ENCODE results near the gene CCPG1. TPM values are rescaled to one million over a fixed set of nuclear protein-coding genes. Genes with fewer than 3 reads are reported as not detected.

CCPG1 gene
- total RNA-seq, 1 donor from 2014 or later: 218 TPM

GRCh38 chr15:55358471-55358870 is 49.7 kb downstream of the CCPG1 start:
- H3K4me3 Mint-ChIP-seq (ENCODE audit: unreplicated experiment): no peak overlapping the region
- no peak for DNase-seq (ENCODE audit: low spot score)
- TF ChIP-seq CTCF (IDR thresholded peaks at IDR 0.05): no peak
- peaks cover 12% of the 10 kb centered on the region for H3K4me1 Mint-ChIP-seq (ENCODE audit: low read depth)
- no peaks in the 10 kb centered on the region for H3K9me3 Mint-ChIP-seq (ENCODE audit: low read depth)
- H3K27ac Mint-ChIP-seq (ENCODE audit: unreplicated experiment): no peak overlapping the region
- no peaks in the 10 kb centered on the region for H3K27me3 Mint-ChIP-seq (ENCODE audit: low read depth)
- peaks cover 29% of the 10 kb centered on the region for H3K36me3 Mint-ChIP-seq (ENCODE audit: low read depth)

- Mint-ChIP-seq H3K36me3 (ENCODE audit: low read depth) (peaks cover 28% of the 10 kb centered on the region), H3K27ac (ENCODE audit: unreplicated experiment) (peak overlapping the region; percentile 1), H3K4me3 (ENCODE audit: unreplicated experiment) (no peak overlapping the region), H3K27me3 (ENCODE audit: low read depth) (no peaks in the 10 kb centered on the region), H3K4me1 (ENCODE audit: low read depth) (peaks cover 12% of the 10 kb centered on the region), H3K9me3 (ENCODE audit: low read depth) (no peaks in the 10 kb centered on the region)
- no peak for DNase-seq (ENCODE audit: low spot score)
- TF ChIP-seq CTCF (IDR thresholded peaks at IDR 0.05): no peak
Measured at GRCh38 chr15:55357774-55358173, 50.4 kb downstream of the CCPG1 start.

GRCh38 chr15:55356985-55357585 is 51.1 kb downstream of the CCPG1 start:
- no peaks in the 10 kb centered on the region for H3K27me3 Mint-ChIP-seq (ENCODE audit: low read depth)
- H3K27ac Mint-ChIP-seq (ENCODE audit: unreplicated experiment): no peak overlapping the region
- no peak for DNase-seq (ENCODE audit: low spot score)
- no peak for TF ChIP-seq CTCF (IDR thresholded peaks at IDR 0.05)
- H3K4me1 Mint-ChIP-seq (ENCODE audit: low read depth): peaks cover 12% of the 10 kb centered on the region
- H3K4me3 Mint-ChIP-seq (ENCODE audit: unreplicated experiment): no peak overlapping the region
- peaks cover 24% of the 10 kb centered on the region for H3K36me3 Mint-ChIP-seq (ENCODE audit: low read depth)
- H3K9me3 Mint-ChIP-seq (ENCODE audit: low read depth): no peaks in the 10 kb centered on the region

- no peak for TF ChIP-seq CTCF (IDR thresholded peaks at IDR 0.05)
- no peaks in the 10 kb centered on the region for H3K27me3 Mint-ChIP-seq (ENCODE audit: low read depth)
- H3K36me3 Mint-ChIP-seq (ENCODE audit: low read depth): peaks cover 16% of the 10 kb centered on the region
- no peak overlapping the region for H3K4me3 Mint-ChIP-seq (ENCODE audit: unreplicated experiment)
- no peak overlapping the region for H3K27ac Mint-ChIP-seq (ENCODE audit: unreplicated experiment)
- H3K9me3 Mint-ChIP-seq (ENCODE audit: low read depth): no peaks in the 10 kb centered on the region
- no peaks in the 10 kb centered on the region for H3K4me1 Mint-ChIP-seq (ENCODE audit: low read depth)
- DNase-seq (ENCODE audit: low spot score): no peak
Measured at GRCh38 chr15:55353025-55353424, 55.1 kb downstream of the CCPG1 start.

GRCh38 chr15:55349282-55349681 is 58.9 kb downstream of the CCPG1 start:
- Mint-ChIP-seq H3K27me3 (ENCODE audit: low read depth) (no peaks in the 10 kb centered on the region), H3K4me3 (ENCODE audit: unreplicated experiment) (no peak overlapping the region), H3K27ac (ENCODE audit: unreplicated experiment) (no peak overlapping the region), H3K4me1 (ENCODE audit: low read depth) (peaks cover 7% of the 10 kb centered on the region), H3K9me3 (ENCODE audit: low read depth) (no peaks in the 10 kb centered on the region), H3K36me3 (ENCODE audit: low read depth) (peaks cover 7% of the 10 kb centered on the region)
- DNase-seq (ENCODE audit: low spot score): no peak
- no peak for TF ChIP-seq CTCF (IDR thresholded peaks at IDR 0.05)
